GM21529 (cell line): ENCODE measurements around the gene TESK1.
A peak's percentile ranks its signal among the peaks of the same experiment; 100 is the strongest.
"Not testable (repeated sequence)": the region's sequence is repeated elsewhere in the genome, so short reads cannot be mapped to it uniquely, and the experiment has no call there.

ENCODE experiments used
- ATAC-seq: cut with Tn5 transposase; IDR thresholded peaks from one replicate; pipeline ENCODE4 v1.9.1; 2021; ENCODE audit not compliant: unreplicated experiment

Gene TESK1

GRCh38 chr9:35612066-35612465, 7.0 kb downstream of the TESK1 start:
- ATAC-seq = not testable (repeated sequence)

- ATAC-seq = no peak
Measured at GRCh38 chr9:35612843-35613242, 7.8 kb downstream of the TESK1 start.

GRCh38 chr9:35615981-35616680, 11.1 kb downstream of the TESK1 start:
- no peak for ATAC-seq

- no peak for ATAC-seq
Measured at GRCh38 chr9:35616681-35617459, 11.8 kb downstream of the TESK1 start.

GRCh38 chr9:35617548-35617947, 12.5 kb downstream of the TESK1 start:
- no peak for ATAC-seq

GRCh38 chr9:35618325-35618727, 13.3 kb downstream of the TESK1 start, which contains the start of gene CD72:
TSS of gene CD72 (minus strand) at chr9:35618413. CDS start at chr9:35618303, 110 bp downstream.
- no peak for ATAC-seq

GRCh38 chr9:35618854-35619799, 14.1 kb downstream of the TESK1 start:
- peak; percentile 46 for ATAC-seq

GRCh38 chr9:35619800-35620158, 14.7 kb downstream of the TESK1 start:
- peak; percentile 51 for ATAC-seq

GRCh38 chr9:35627575-35627974, 22.5 kb downstream of the TESK1 start:
- ATAC-seq = no peak

GRCh38 chr9:35628389-35628991, 23.4 kb downstream of the TESK1 start:
- ATAC-seq = no peak

- ATAC-seq = no peak
Measured at GRCh38 chr9:35629597-35629996, 24.5 kb downstream of the TESK1 start.

- ATAC-seq = no peak
Measured at GRCh38 chr9:35635730-35636129, 30.7 kb downstream of the TESK1 start.

- no peak for ATAC-seq
Measured at GRCh38 chr9:35636135-35636876, 31.2 kb downstream of the TESK1 start.

- not testable (repeated sequence) for ATAC-seq
Measured at GRCh38 chr9:35636877-35637246, 31.8 kb downstream of the TESK1 start.

GRCh38 chr9:35637427-35637955, 32.4 kb downstream of the TESK1 start:
- ATAC-seq = not testable (repeated sequence)

GRCh38 chr9:35638751-35639150, 33.7 kb downstream of the TESK1 start:
- ATAC-seq = not testable (repeated sequence)

GRCh38 chr9:35639225-35639624, 34.2 kb downstream of the TESK1 start:
- ATAC-seq = not testable (repeated sequence)

- ATAC-seq = no peak
Measured at GRCh38 chr9:35639631-35640030, 34.6 kb downstream of the TESK1 start.

- not testable (repeated sequence) for ATAC-seq
Measured at GRCh38 chr9:35640431-35640830, 35.4 kb downstream of the TESK1 start.

- not testable (repeated sequence) for ATAC-seq
Measured at GRCh38 chr9:35641478-35641877, 36.4 kb downstream of the TESK1 start.
